WTC11 (cell line): Measurements from ENCODE around the gene FILIP1L. TPM values are rescaled to one million over a fixed set of nuclear protein-coding genes. Genes with fewer than 3 reads are reported as not detected.

Experiments used
- ATAC-seq: fragments of 200-7000 bp; cut with Tn5 transposase; 2 replicates; pipeline ENCODE4 v1.10.0; 2021; ENCODE audit warnings: mild to moderate bottlenecking, moderate library complexity
- CTCF ChIA-PET: fragments of 300-600 bp; sonication (Branson Sonifier 250); formaldehyde crosslinking; loops from one replicate; lab custom pipeline; 2021; ENCODE audit warnings: antibody characterized with exemption; lab: Charles Lee
- POLR2A ChIA-PET: fragments of 350-600 bp; sonication (Branson Sonifier 250); formaldehyde crosslinking; loops from one replicate; lab custom pipeline; 2021; ENCODE audit warnings: antibody characterized with exemption; lab: Charles Lee
- DNase-seq: peaks from one replicate; pipeline ENCODE4 v3.0.0; 2021; ENCODE audit warnings: low spot score
- H3K27ac Mint-ChIP-seq: 2 replicates; pipeline ENCODE4 v1.8.0; 2021; ENCODE audit warnings: mixed read lengths
- H3K27me3 Mint-ChIP-seq: 2 replicates; pipeline ENCODE4 v1.8.0; 2021; ENCODE audit warnings: low read depth, mild to moderate bottlenecking, moderate library complexity, mixed read lengths
- H3K36me3 Mint-ChIP-seq: 2 replicates; pipeline ENCODE4 v1.8.0; 2021; ENCODE audit warnings: mixed read lengths
- H3K4me1 Mint-ChIP-seq: 2 replicates; pipeline ENCODE4 v1.8.0; 2022; ENCODE audit warnings: mixed read lengths
- H3K4me3 Mint-ChIP-seq: 2 replicates; pipeline ENCODE4 v1.8.0; 2021; ENCODE audit warnings: mild to moderate bottlenecking, moderate library complexity, mixed read lengths
- H3K9me3 Mint-ChIP-seq: 2 replicates; pipeline ENCODE4 v1.8.0; 2021; ENCODE audit warnings: mixed read lengths
- CTCF ChIP-seq: fragments of 200-600 bp; IDR thresholded peaks from 2 replicates; pipeline ENCODE4 v1.8.0; 2022; ENCODE audit warnings: antibody characterized with exemption
- EMX1 ChIP-seq: fragments of 250-450 bp; sonication (Bioruptor Pico); IDR thresholded peaks from 2 replicates; pipeline ENCODE4 v1.8.0; 2021; ENCODE audit warnings: mild to moderate bottlenecking
- FOXP4 ChIP-seq: sonication (generic); formaldehyde crosslinking; IDR thresholded peaks from 2 replicates; pipeline ENCODE4 v1.8.0; 2022; ENCODE audit warnings: mild to moderate bottlenecking, missing genetic modification reagents
- GRHL2 ChIP-seq: fragments of 250-450 bp; sonication (Bioruptor Pico); IDR thresholded peaks from 2 replicates; pipeline ENCODE4 v1.8.0; 2022; ENCODE audit warnings: mild to moderate bottlenecking, moderate library complexity; ENCODE audit not compliant: insufficient replicate concordance, severe bottlenecking
- GTF2I ChIP-seq: fragments of 250-450 bp; sonication (Bioruptor Pico); conservative IDR thresholded peaks from 2 replicates; pipeline ENCODE4 v1.4.0; 2021; ENCODE audit warnings: mild to moderate bottlenecking
- HMGA2 ChIP-seq: fragments of 250-450 bp; sonication (Bioruptor Pico); IDR thresholded peaks from 2 replicates; pipeline ENCODE4 v1.4.0; 2021; ENCODE audit warnings: mild to moderate bottlenecking, moderate library complexity
- HMGXB4 ChIP-seq: sonication (generic); formaldehyde crosslinking; IDR thresholded peaks from 2 replicates; pipeline ENCODE4 v1.8.1; 2023; ENCODE audit warnings: mild to moderate bottlenecking, moderate library complexity, missing genetic modification reagents
- JAZF1 ChIP-seq: fragments of 250-450 bp; sonication (Bioruptor Pico); IDR thresholded peaks from 2 replicates; pipeline ENCODE4 v1.9.0; 2021; ENCODE audit warnings: moderate library complexity, mild to moderate bottlenecking, inconsistent platforms
- JUN ChIP-seq: sonication (generic); formaldehyde crosslinking; IDR thresholded peaks from 2 replicates; pipeline ENCODE4 v1.8.0; 2023; ENCODE audit warnings: mild to moderate bottlenecking, missing genetic modification reagents
- KAT7 ChIP-seq: sonication (generic); formaldehyde crosslinking; IDR thresholded peaks from 2 replicates; pipeline ENCODE4 v1.8.1; 2023; ENCODE audit warnings: missing genetic modification reagents, mild to moderate bottlenecking, borderline replicate concordance
- MLX ChIP-seq: sonication (generic); formaldehyde crosslinking; IDR thresholded peaks from 2 replicates; pipeline ENCODE4 v1.8.1; 2023; ENCODE audit warnings: mild to moderate bottlenecking, missing genetic modification reagents, moderate library complexity
- NFATC4 ChIP-seq: fragments of 250-450 bp; sonication (Bioruptor Pico); IDR thresholded peaks from 2 replicates; pipeline ENCODE4 v1.9.0; 2021; ENCODE audit warnings: mild to moderate bottlenecking
- NR2C2 ChIP-seq: sonication (generic); formaldehyde crosslinking; IDR thresholded peaks from 2 replicates; pipeline ENCODE4 v1.8.0; 2022; ENCODE audit warnings: mild to moderate bottlenecking, missing genetic modification reagents
- NR3C1 ChIP-seq: sonication (generic); formaldehyde crosslinking; conservative IDR thresholded peaks from 2 replicates; pipeline ENCODE4 v1.8.1; 2023; ENCODE audit warnings: low read depth, mild to moderate bottlenecking, missing genetic modification reagents
- OVOL2 ChIP-seq: fragments of 250-450 bp; sonication (Bioruptor Pico); IDR thresholded peaks from 2 replicates; pipeline ENCODE4 v1.9.0; 2021; ENCODE audit warnings: mild to moderate bottlenecking, borderline replicate concordance
- RELA ChIP-seq: sonication (generic); formaldehyde crosslinking; IDR thresholded peaks from 2 replicates; pipeline ENCODE4 v1.8.1; 2022; ENCODE audit warnings: missing genetic modification reagents, mild to moderate bottlenecking, borderline replicate concordance
- SP1 ChIP-seq: sonication (generic); formaldehyde crosslinking; conservative IDR thresholded peaks from 2 replicates; pipeline ENCODE4 v1.8.1; 2022; ENCODE audit warnings: missing genetic modification reagents
- TEAD4 ChIP-seq: sonication (generic); formaldehyde crosslinking; IDR thresholded peaks from 2 replicates; pipeline ENCODE4 v1.8.0; 2022; ENCODE audit warnings: mild to moderate bottlenecking, missing genetic modification reagents
- USF2 ChIP-seq: sonication (generic); formaldehyde crosslinking; IDR thresholded peaks from 2 replicates; pipeline ENCODE4 v1.8.1; 2023; ENCODE audit warnings: mild to moderate bottlenecking, missing genetic modification reagents, moderate library complexity
- ZBTB43 ChIP-seq: sonication (generic); formaldehyde crosslinking; IDR thresholded peaks from 2 replicates; pipeline ENCODE4 v1.8.1; 2023; ENCODE audit warnings: mild to moderate bottlenecking, missing genetic modification reagents
- total RNA-seq: library from RNA; stranded (reverse); gene quantifications from 3 replicates; pipeline ENCODE4 v1.2.3, GENCODE V29; 2021

FILIP1L gene
- total RNA-seq, 1 experiment from 2014 or later, result 0.17 TPM

GRCh38 chr3:100100425-100100824 lies 13.9 kb downstream of the FILIP1L start (continued):
- TF ChIP-seq CTCF, result no peak

- no peaks in the 10 kb centered on the region for H3K36me3 Mint-ChIP-seq
- H3K4me3 Mint-ChIP-seq, result no peak overlapping the region
- CTCF ChIA-PET, result no interaction called here
- DNase-seq (no peak), ATAC-seq (no peak)
- TF ChIP-seq EMX1 (no peak), NFATC4 (CRISPR knock-in tag) (no peak), SP1 (CRISPR knock-in tag) (no peak), ZBTB43 (CRISPR knock-in tag) (no peak), OVOL2 (CRISPR knock-in tag) (no peak), HMGA2 (no peak), NR3C1 (CRISPR knock-in tag) (no peak), KAT7 (CRISPR knock-in tag) (no peak), GTF2I (CRISPR knock-in tag) (no peak), FOXP4 (CRISPR knock-in tag) (no peak), GRHL2 (CRISPR knock-in tag) (no peak), JUN (CRISPR knock-in tag) (no peak), NR2C2 (CRISPR knock-in tag) (no peak), USF2 (CRISPR knock-in tag) (no peak), JAZF1 (CRISPR knock-in tag) (no peak), TEAD4 (CRISPR knock-in tag) (no peak), RELA (CRISPR knock-in tag) (no peak), HMGXB4 (no peak), MLX (CRISPR knock-in tag) (no peak)
- H3K4me1 Mint-ChIP-seq, result peaks cover 7% of the 10 kb centered on the region; the same call in 1 of the 2 replicates
- POLR2A ChIA-PET, result no interaction called here
- H3K27ac Mint-ChIP-seq, result no peak overlapping the region
- H3K27me3 Mint-ChIP-seq, result no peaks in the 10 kb centered on the region
- peaks cover 4% of the 10 kb centered on the region; the same call in 1 of the 2 replicates for H3K9me3 Mint-ChIP-seq
Measured at GRCh38 chr3:100099621-100100020, 14.7 kb downstream of the FILIP1L start.
